K562 (cell line): ENCODE results near the gene ETV2. TPM values are rescaled to one million over a fixed set of nuclear protein-coding genes. Genes with fewer than 3 reads are reported as not detected.

Experiments
- CEBPG ChIP-seq, 3 experiments: fragments of 200-800 bp in 1 of 3; sonication (Bioruptor generic) in 1 of 3; sonication (generic) in 1 of 3; formaldehyde crosslinking in 1 of 3; IDR thresholded peaks in 2 of 3; conservative IDR thresholded peaks in 1 of 3; 2 replicates each; pipeline versions ENCODE4 v1.6.1 to v1.8.0; 2016 to 2022; ENCODE audit warnings: missing compliant biosample characterization in 2 of 3, missing genetic modification characterization in 2 of 3, mild to moderate bottlenecking in 1 of 3, missing genetic modification reagents in 1 of 3
- ERF ChIP-seq: fragments of 450-650 bp; formaldehyde crosslinking; IDR thresholded peaks from 2 replicates; pipeline ENCODE4 v1.4.0; 2020; ENCODE audit warnings: mild to moderate bottlenecking, mixed read lengths
- FOXP4 ChIP-seq: sonication (generic); formaldehyde crosslinking; IDR thresholded peaks from 2 replicates; pipeline ENCODE4 v1.8.0; 2022; ENCODE audit warnings: mild to moderate bottlenecking, missing genetic modification reagents, borderline replicate concordance
- KDM1A ChIP-seq, 2 experiments: fragments of 450-650 bp; IDR thresholded peaks; 2 replicates each; pipeline ENCODE4 v1.6.1; 2016; ENCODE audit warnings: mild to moderate bottlenecking in 2 of 2
- NFIX ChIP-seq: fragments of 250-450 bp; sonication (Bioruptor Pico); IDR thresholded peaks from 2 replicates; pipeline ENCODE4 v1.4.0; 2020; ENCODE audit warnings: low read depth, mild to moderate bottlenecking, moderate library complexity
- NR2F6 ChIP-seq: fragments of 450-650 bp; formaldehyde crosslinking; IDR thresholded peaks from 2 replicates; pipeline ENCODE4 v1.4.0; 2020; ENCODE audit warnings: mild to moderate bottlenecking
- SMARCA5 ChIP-seq: fragments of 450-650 bp; IDR thresholded peaks from 2 replicates; pipeline ENCODE4 v1.6.1; 2016
- SNAPC5 ChIP-seq: fragments of 250-450 bp; sonication (Bioruptor Pico); IDR thresholded peaks from 2 replicates; pipeline ENCODE4 v1.8.0; 2021; ENCODE audit warnings: moderate library complexity, mild to moderate bottlenecking, inconsistent platforms
- SREBF2 ChIP-seq: sonication (generic); formaldehyde crosslinking; IDR thresholded peaks from 2 replicates; pipeline ENCODE4 v1.4.0; 2020; ENCODE audit warnings: mild to moderate bottlenecking, missing genetic modification reagents
- SRSF1 ChIP-seq: fragments of 200-400 bp; formaldehyde crosslinking; IDR thresholded peaks from 2 replicates; pipeline ENCODE4 v1.6.1; 2017; ENCODE audit warnings: mild to moderate bottlenecking, low read depth, low read length, moderate library complexity
- STAT5B ChIP-seq: fragments of 250-450 bp; sonication (Bioruptor Pico); IDR thresholded peaks from 2 replicates; pipeline ENCODE4 v1.8.0; 2021; ENCODE audit warnings: mild to moderate bottlenecking, inconsistent platforms
- TCF7L2 ChIP-seq: fragments of 150-350 bp; IDR thresholded peaks from 2 replicates; pipeline ENCODE4 v1.6.1; 2016; ENCODE audit warnings: low read depth, mild to moderate bottlenecking, low read length, moderate library complexity
- TEAD1 ChIP-seq, 2 experiments: fragments of 450-650 bp in 1 of 2; sonication (generic) in 1 of 2; formaldehyde crosslinking; IDR thresholded peaks; 2 replicates each; pipeline versions ENCODE4 v1.4.0 to v1.8.0; 2020 to 2022; ENCODE audit warnings: mild to moderate bottlenecking in 2 of 2, missing genetic modification reagents in 1 of 2
- TSHZ1 ChIP-seq: fragments of 250-450 bp; sonication (Bioruptor Pico); IDR thresholded peaks from 2 replicates; pipeline ENCODE4 v1.4.0; 2020; ENCODE audit warnings: mild to moderate bottlenecking, moderate library complexity
- ZNF121 ChIP-seq: sonication (generic); formaldehyde crosslinking; conservative IDR thresholded peaks from 2 replicates; pipeline ENCODE4 v1.8.0; 2022; ENCODE audit warnings: missing genetic modification reagents
- ZNF280A ChIP-seq: fragments of 450-650 bp; IDR thresholded peaks from 2 replicates; pipeline ENCODE4 v1.6.1; 2018; ENCODE audit warnings: mild to moderate bottlenecking, low read depth; ENCODE audit not compliant: partially characterized antibody
- ZNF41 ChIP-seq: fragments of 250-450 bp; sonication (Bioruptor Pico); conservative IDR thresholded peaks from 2 replicates; pipeline ENCODE4 v1.4.0; 2020; ENCODE audit warnings: mild to moderate bottlenecking
- ZNF561 ChIP-seq: fragments of 450-650 bp; formaldehyde crosslinking; conservative IDR thresholded peaks from 2 replicates; pipeline ENCODE4 v1.4.0; 2020; ENCODE audit warnings: mild to moderate bottlenecking, moderate library complexity
- ZNF77 ChIP-seq: fragments of 250-450 bp; sonication (Bioruptor Pico); IDR thresholded peaks from 2 replicates; pipeline ENCODE4 v1.5.0; 2020
- polyA plus RNA-seq, 8 experiments: library from polyadenylated mRNA; depleted of rRNA in 4 of 8; stranded (reverse) in 5 of 8; unstranded in 3 of 8; fragments of >200 nt; fragmentation: Nextera tagmentation in 2 of 8; fragmentation: Illumina TruSeq in 1 of 8; extraction: Ambion mirVana in 2 of 8; extraction: Trizol in 1 of 8; gene quantifications; 2 replicates each; pipeline versions ENCODE4 v1.2.1 to v1.2.3, GENCODE V29; 2011 to 2014; ENCODE audit warnings: inconsistent platforms in 1 of 8, missing spikeins in 1 of 8
- total RNA-seq, 7 experiments: library from RNA; depleted of rRNA in 6 of 7; stranded (reverse); fragments of >200 nt in 6 of 7; fragmentation: Illumina TruSeq in 2 of 7; extraction: Trizol in 2 of 7; gene quantifications; 2 replicates each; pipeline versions ENCODE4 v1.2.1 to v1.2.3, GENCODE V29; 2011 to 2021; ENCODE audit warnings: low replicate concordance in 1 of 7

Gene ETV2
- total and polyA plus RNA-seq, 9 of the 15 experiments (the other 6 are each of a cell fraction or from before 2014, with no cell fraction given) = 0.11 to 3.7 (median 0.55) TPM

- TF ChIP-seq TSHZ1 (CRISPR knock-in tag) (no peak), SRSF1 (no peak), TEAD1 (CRISPR knock-in tag; IDR thresholded peaks at IDR 0.05) (peak; percentile 38 to 94; a peak in 2 of 4 replicates), STAT5B (CRISPR knock-in tag) (no peak), SMARCA5 (no peak), NFIX (CRISPR knock-in tag) (no peak), ZNF561 (CRISPR knock-in tag) (no peak), NR2F6 (CRISPR knock-in tag) (no peak), ZNF280A (no peak), CEBPG (CRISPR knock-in tag; IDR thresholded peaks at IDR 0.05) (no peak), CEBPG (tag; conservative IDR thresholded peaks at IDR 0.05 in 1 of 2, IDR thresholded peaks at IDR 0.05 in 1 of 2) (no peak), TCF7L2 (peak; percentile 97), ZNF121 (CRISPR knock-in tag) (0 out of 2 replicates have a peak, but pooled peaks have one; percentile 28), ZNF41 (no peak), ZNF77 (CRISPR knock-in tag) (no peak), SNAPC5 (no peak), SREBF2 (CRISPR knock-in tag) (no peak), KDM1A (IDR thresholded peaks at IDR 0.05) (no peak), ERF (no peak), FOXP4 (CRISPR knock-in tag) (peak; percentile 98)
Measured at GRCh38 chr19:35643255-35644205, 2.0 kb downstream of the ETV2 start (continued).
